Activated CD4-positive, alpha-beta T cell treated with anti-CD3 and anti-CD28 coated beads, Interleukin-2, amount 50 U/mL, for 4 hours (primary cell): Measurements from ENCODE around the gene KCNQ1.

Source experiments
- DNase-seq, 2 experiments: peaks; one replicate each; pipeline ENCODE4 v3.0.0-alpha.2; 2020

KCNQ1 gene

GRCh38 chr11:2776351-2777061, 331.7 kb downstream of the KCNQ1 start:
- DNase-seq, result no peak

- DNase-seq, result no peak
Observed at GRCh38 chr11:2777386-2777785, 332.6 kb downstream of the KCNQ1 start.

GRCh38 chr11:2777871-2778629, 333.2 kb downstream of the KCNQ1 start:
- no peak for DNase-seq

GRCh38 chr11:2778630-2779498, 334.1 kb downstream of the KCNQ1 start:
- DNase-seq, result no peak

GRCh38 chr11:2779499-2779980, 334.7 kb downstream of the KCNQ1 start:
- DNase-seq, result no peak

- no peak for DNase-seq
Observed at GRCh38 chr11:2779981-2780849, 335.4 kb downstream of the KCNQ1 start.

- DNase-seq, result no peak
Observed at GRCh38 chr11:2780850-2781407, 336.1 kb downstream of the KCNQ1 start.

GRCh38 chr11:2781408-2782274, 336.8 kb downstream of the KCNQ1 start:
- no peak for DNase-seq

- no peak for DNase-seq
Observed at GRCh38 chr11:2782769-2783168, 338.0 kb downstream of the KCNQ1 start.

GRCh38 chr11:2783536-2784082, 338.8 kb downstream of the KCNQ1 start:
- no peak for DNase-seq

GRCh38 chr11:2787816-2788167, 343.0 kb downstream of the KCNQ1 start:
- no peak for DNase-seq

- DNase-seq, result no peak
Observed at GRCh38 chr11:2788168-2789071, 343.6 kb downstream of the KCNQ1 start.

- no peak for DNase-seq
Observed at GRCh38 chr11:2789331-2789730, 344.5 kb downstream of the KCNQ1 start.

GRCh38 chr11:2789791-2790567, 345.2 kb downstream of the KCNQ1 start:
- DNase-seq, result no peak

GRCh38 chr11:2790568-2790921, 345.7 kb downstream of the KCNQ1 start:
- no peak for DNase-seq

GRCh38 chr11:2791139-2791520, 346.3 kb downstream of the KCNQ1 start:
- DNase-seq, result no peak

- peak in 1 of 2 experiments; percentile 9 for DNase-seq
Observed at GRCh38 chr11:2791521-2792380, 346.9 kb downstream of the KCNQ1 start.
